Measurements from ENCODE around the gene FAM171A2.

- TF ChIP-seq CTCF (IDR thresholded peaks at IDR 0.05) (peak in 5 of 7 experiments; percentile 24 to 95 (median 79)), POLR2A (IDR thresholded peaks at IDR 0.05) (no peak)
These were observed at the start of gene FAM171A2 for GRCh38 chr17:44363613-44364159.

Measured in body of pancreas (tissue), 4 donors.